Liver (tissue), 9 donors: Measurements from ENCODE around the gene COL6A3. TPM values are rescaled to one million over a fixed set of nuclear protein-coding genes. Genes with fewer than 3 reads are reported as not detected.

Source experiments
- DNase-seq: peaks from one replicate; pipeline ENCODE4 v3.0.0-alpha.2; 2017; ENCODE audit warnings: low spot score
- H3K27ac ChIP-seq, 2 donors: one replicate each; pipeline ENCODE4 v1.7.0; 2013; ENCODE audit warnings: inconsistent platforms in 2 of 2, low read length in 2 of 2, control low read depth in 1 of 2, low read depth in 1 of 2, mild to moderate bottlenecking in 1 of 2
- H3K27me3 ChIP-seq, 4 donors: one replicate each; pipeline versions ENCODE4 v1.6.1 to v1.7.0; 2013; ENCODE audit warnings: low read length in 3 of 4, inconsistent platforms in 1 of 4, mild to moderate bottlenecking in 1 of 4, moderate library complexity in 1 of 4; ENCODE audit not compliant: control insufficient read depth in 4 of 4, insufficient read depth in 4 of 4
- H3K36me3 ChIP-seq, 4 donors: one replicate each; pipeline versions ENCODE4 v1.6.1 to v1.7.0; 2013; ENCODE audit warnings: low read length in 3 of 4, mild to moderate bottlenecking in 3 of 4, low read depth in 1 of 4, moderate library complexity in 1 of 4; ENCODE audit not compliant: control insufficient read depth in 4 of 4, insufficient read depth in 3 of 4
- H3K4me1 ChIP-seq, 4 donors: one replicate each; pipeline versions ENCODE4 v1.6.1 to v1.7.0; 2013; ENCODE audit warnings: low read length in 3 of 4, mild to moderate bottlenecking in 3 of 4, moderate library complexity in 1 of 4; ENCODE audit not compliant: control insufficient read depth in 4 of 4, insufficient read depth in 4 of 4
- H3K4me3 ChIP-seq, 3 donors: one replicate each; pipeline versions ENCODE4 v1.6.1 to v1.7.0; 2013; ENCODE audit warnings: low read length in 3 of 3, control low read depth in 1 of 3, low read depth in 1 of 3, mild to moderate bottlenecking in 1 of 3
- H3K9ac ChIP-seq, 2 donors: one replicate each; pipeline ENCODE4 v1.7.0; 2013; ENCODE audit warnings: low read length in 2 of 2, mild to moderate bottlenecking in 2 of 2, moderate library complexity in 2 of 2, control low read depth in 1 of 2, low read depth in 1 of 2
- H3K9me3 ChIP-seq, 4 donors: one replicate each; pipeline versions ENCODE4 v1.6.1 to v1.7.0; 2013; ENCODE audit warnings: low read length in 3 of 4; ENCODE audit not compliant: control insufficient read depth in 4 of 4
- FOXA1 ChIP-seq: IDR thresholded peaks from 2 replicates; pipeline ENCODE4 v1.6.1; 2016; ENCODE audit warnings: antibody characterized with exemption
- FOXA2 ChIP-seq: IDR thresholded peaks from 2 replicates; pipeline ENCODE4 v1.6.1; 2016; ENCODE audit warnings: antibody characterized with exemption
- HNF4A ChIP-seq, 2 donors: conservative IDR thresholded peaks; 2 replicates each; pipeline ENCODE4 v1.6.1; 2016; ENCODE audit warnings: antibody characterized with exemption in 2 of 2, mild to moderate bottlenecking in 2 of 2
- HNF4G ChIP-seq: IDR thresholded peaks from 2 replicates; pipeline ENCODE4 v1.6.1; 2016; ENCODE audit warnings: antibody characterized with exemption
- JUND ChIP-seq, 2 donors: IDR thresholded peaks; 2 replicates each; pipeline ENCODE4 v1.6.1; 2016; ENCODE audit warnings: antibody characterized with exemption in 2 of 2
- NR2F2 ChIP-seq: IDR thresholded peaks from 2 replicates; pipeline ENCODE4 v1.6.1; 2016; ENCODE audit warnings: antibody characterized with exemption
- RXRA ChIP-seq, 2 donors: IDR thresholded peaks; 2 replicates each; pipeline ENCODE4 v1.6.1; 2017 to 2018; ENCODE audit warnings: antibody characterized with exemption in 2 of 2, mild to moderate bottlenecking in 1 of 2
- SP1 ChIP-seq: IDR thresholded peaks from 2 replicates; pipeline ENCODE4 v1.6.1; 2018; ENCODE audit warnings: antibody characterized with exemption, mild to moderate bottlenecking
- TAF1 ChIP-seq: conservative IDR thresholded peaks from 2 replicates; pipeline ENCODE4 v1.6.1; 2016; ENCODE audit warnings: antibody characterized with exemption, mild to moderate bottlenecking
- YY1 ChIP-seq: IDR thresholded peaks from 2 replicates; pipeline ENCODE4 v1.6.1; 2016; ENCODE audit warnings: antibody characterized with exemption, mild to moderate bottlenecking
- WGBS: extraction: QIAGEN DNeasy Blood & Tissue Kit; methylation state at CpG from one replicate; pipeline ENCODE4 v1.1.7; 2013; 5-methylcytosine and 5-hydroxymethylcytosine counted together
- polyA plus RNA-seq, 2 donors: library from polyadenylated mRNA; stranded (reverse) in 1 of 2; unstranded in 1 of 2; fragments of 200-250 nt in 1 of 2; fragments of >200 nt in 1 of 2; fragmentation: Nextera tagmentation in 1 of 2; extraction: Ambion mirVana in 1 of 2; gene quantifications; one replicate each; pipeline versions ENCODE4 v1.2.1 to v1.2.3, GENCODE V29; 2013 to 2015
- total RNA-seq, 2 donors: library from RNA; depleted of rRNA; stranded (reverse); fragments of >200 nt; gene quantifications; one replicate each; pipeline ENCODE4 v1.2.3, GENCODE V29; 2014
- TF ChIP-seq, protein P1 (sequence below): IDR thresholded peaks from 2 replicates; pipeline ENCODE4 v1.6.1; 2016; ENCODE audit warnings: antibody characterized with exemption, mild to moderate bottlenecking
- TF ChIP-seq, protein P2 (sequence below): IDR thresholded peaks from 2 replicates; pipeline ENCODE4 v1.6.1; 2016; ENCODE audit warnings: antibody characterized with exemption
- TF ChIP-seq, protein P3 (sequence below): IDR thresholded peaks from 2 replicates; pipeline ENCODE4 v1.6.1; 2016; ENCODE audit warnings: antibody characterized with exemption
- donor health status: healthy.
- donor health status: healthy.
- donor health status: healthy.
- donor health status: healthy.
- donor health status: healthy.

COL6A3 gene
- total and polyA plus RNA-seq, 4 donors: 1.7 to 28.7 (median 17.5) TPM

DNA sequence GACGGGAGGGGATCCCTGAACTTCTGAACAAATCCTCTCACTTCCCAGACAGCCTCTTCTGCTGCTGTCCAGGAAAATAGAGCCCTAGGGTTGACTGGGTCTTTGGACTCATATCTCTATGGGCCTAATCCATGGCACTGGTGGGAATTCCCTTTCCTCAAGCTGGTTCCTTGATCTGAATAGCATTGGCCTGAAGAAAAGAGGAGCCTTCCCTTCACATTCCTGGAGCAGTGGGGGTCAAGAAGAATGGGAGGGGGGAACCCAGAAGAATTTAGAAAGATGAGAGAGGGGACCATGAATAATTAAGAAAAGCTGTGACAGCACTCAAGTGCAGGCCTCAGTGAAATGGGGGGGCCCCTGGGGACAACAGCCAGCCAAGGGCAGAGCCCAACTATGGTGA lies 80.2 kb downstream of the COL6A3 start:
- Histone ChIP-seq H3K9me3 (no peaks in the 10 kb centered on the region), H3K9ac (no peak overlapping the region), H3K4me1 (no peaks in the 10 kb centered on the region), H3K4me3 (no peak overlapping the region), H3K36me3 (no peaks in the 10 kb centered on the region), H3K27ac (no peak overlapping the region), H3K27me3 (peaks cover 0 to 2% (median 0%) of the 10 kb centered on the region in 4 donors)
- 95% methylated on average over 1 of the region's 1 CpG for whole genome bisulfite sequencing
- no peak for DNase-seq
- TF ChIP-seq, protein P1, sequence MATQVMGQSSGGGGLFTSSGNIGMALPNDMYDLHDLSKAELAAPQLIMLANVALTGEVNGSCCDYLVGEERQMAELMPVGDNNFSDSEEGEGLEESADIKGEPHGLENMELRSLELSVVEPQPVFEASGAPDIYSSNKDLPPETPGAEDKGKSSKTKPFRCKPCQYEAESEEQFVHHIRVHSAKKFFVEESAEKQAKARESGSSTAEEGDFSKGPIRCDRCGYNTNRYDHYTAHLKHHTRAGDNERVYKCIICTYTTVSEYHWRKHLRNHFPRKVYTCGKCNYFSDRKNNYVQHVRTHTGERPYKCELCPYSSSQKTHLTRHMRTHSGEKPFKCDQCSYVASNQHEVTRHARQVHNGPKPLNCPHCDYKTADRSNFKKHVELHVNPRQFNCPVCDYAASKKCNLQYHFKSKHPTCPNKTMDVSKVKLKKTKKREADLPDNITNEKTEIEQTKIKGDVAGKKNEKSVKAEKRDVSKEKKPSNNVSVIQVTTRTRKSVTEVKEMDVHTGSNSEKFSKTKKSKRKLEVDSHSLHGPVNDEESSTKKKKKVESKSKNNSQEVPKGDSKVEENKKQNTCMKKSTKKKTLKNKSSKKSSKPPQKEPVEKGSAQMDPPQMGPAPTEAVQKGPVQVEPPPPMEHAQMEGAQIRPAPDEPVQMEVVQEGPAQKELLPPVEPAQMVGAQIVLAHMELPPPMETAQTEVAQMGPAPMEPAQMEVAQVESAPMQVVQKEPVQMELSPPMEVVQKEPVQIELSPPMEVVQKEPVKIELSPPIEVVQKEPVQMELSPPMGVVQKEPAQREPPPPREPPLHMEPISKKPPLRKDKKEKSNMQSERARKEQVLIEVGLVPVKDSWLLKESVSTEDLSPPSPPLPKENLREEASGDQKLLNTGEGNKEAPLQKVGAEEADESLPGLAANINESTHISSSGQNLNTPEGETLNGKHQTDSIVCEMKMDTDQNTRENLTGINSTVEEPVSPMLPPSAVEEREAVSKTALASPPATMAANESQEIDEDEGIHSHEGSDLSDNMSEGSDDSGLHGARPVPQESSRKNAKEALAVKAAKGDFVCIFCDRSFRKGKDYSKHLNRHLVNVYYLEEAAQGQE: no peak
- TF ChIP-seq RXRA (IDR thresholded peaks at IDR 0.05): no peak
- no peak for TF ChIP-seq JUND (IDR thresholded peaks at IDR 0.05)
- no peak for TF ChIP-seq HNF4G
- no peak for TF ChIP-seq HNF4A (conservative IDR thresholded peaks at IDR 0.05)
- no peak for TF ChIP-seq FOXA2
- TF ChIP-seq, protein P2, sequence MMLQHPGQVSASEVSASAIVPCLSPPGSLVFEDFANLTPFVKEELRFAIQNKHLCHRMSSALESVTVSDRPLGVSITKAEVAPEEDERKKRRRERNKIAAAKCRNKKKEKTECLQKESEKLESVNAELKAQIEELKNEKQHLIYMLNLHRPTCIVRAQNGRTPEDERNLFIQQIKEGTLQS: no peak
- TF ChIP-seq, protein P3, sequence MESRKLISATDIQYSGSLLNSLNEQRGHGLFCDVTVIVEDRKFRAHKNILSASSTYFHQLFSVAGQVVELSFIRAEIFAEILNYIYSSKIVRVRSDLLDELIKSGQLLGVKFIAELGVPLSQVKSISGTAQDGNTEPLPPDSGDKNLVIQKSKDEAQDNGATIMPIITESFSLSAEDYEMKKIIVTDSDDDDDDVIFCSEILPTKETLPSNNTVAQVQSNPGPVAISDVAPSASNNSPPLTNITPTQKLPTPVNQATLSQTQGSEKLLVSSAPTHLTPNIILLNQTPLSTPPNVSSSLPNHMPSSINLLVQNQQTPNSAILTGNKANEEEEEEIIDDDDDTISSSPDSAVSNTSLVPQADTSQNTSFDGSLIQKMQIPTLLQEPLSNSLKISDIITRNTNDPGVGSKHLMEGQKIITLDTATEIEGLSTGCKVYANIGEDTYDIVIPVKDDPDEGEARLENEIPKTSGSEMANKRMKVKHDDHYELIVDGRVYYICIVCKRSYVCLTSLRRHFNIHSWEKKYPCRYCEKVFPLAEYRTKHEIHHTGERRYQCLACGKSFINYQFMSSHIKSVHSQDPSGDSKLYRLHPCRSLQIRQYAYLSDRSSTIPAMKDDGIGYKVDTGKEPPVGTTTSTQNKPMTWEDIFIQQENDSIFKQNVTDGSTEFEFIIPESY: no peak
- no peak for TF ChIP-seq SP1
- TF ChIP-seq YY1: no peak
- no peak for TF ChIP-seq NR2F2
- TF ChIP-seq TAF1: no peak

DNA sequence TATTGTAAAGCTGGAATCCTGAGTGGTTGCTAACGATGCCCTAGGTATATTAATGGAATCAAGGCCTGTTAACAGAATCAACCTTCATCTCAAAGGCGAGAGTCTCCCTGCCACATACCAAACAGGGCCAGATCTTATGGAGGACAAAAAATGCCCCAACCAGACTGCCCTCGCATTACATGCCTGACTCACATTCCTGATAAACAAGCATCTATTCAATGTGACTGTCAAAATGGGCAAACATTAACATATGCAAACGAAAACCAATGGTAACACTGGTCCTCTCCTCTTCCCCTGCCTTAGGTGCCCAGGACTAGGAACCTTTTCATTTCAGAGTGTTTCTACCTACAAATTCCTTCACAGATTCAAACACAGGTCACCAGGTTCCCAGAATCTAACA lies 83.4 kb downstream of the COL6A3 start:
- H3K36me3 ChIP-seq: no peaks in the 10 kb centered on the region
- WGBS: 76% methylated on average over 4 of the region's 4 CpGs
- H3K9ac ChIP-seq: no peak overlapping the region
- H3K27ac ChIP-seq: no peak overlapping the region
- DNase-seq: no peak
- TF ChIP-seq FOXA1 (no peak), NR2F2 (no peak), HNF4G (no peak), RXRA (IDR thresholded peaks at IDR 0.05) (no peak)
- TF ChIP-seq, protein P1: no peak
- H3K4me3 ChIP-seq: no peak overlapping the region
- no peaks in the 10 kb centered on the region for H3K9me3 ChIP-seq
- H3K4me1 ChIP-seq: no peaks in the 10 kb centered on the region
- H3K27me3 ChIP-seq: peaks cover 0 to 2% (median 0%) of the 10 kb centered on the region in 4 donors
